HG02943 (cell line): Measurements from ENCODE around the gene PRAME.
"Not testable (repeated sequence)": the region's sequence is repeated elsewhere in the genome, so short reads cannot be mapped to it uniquely, and the experiment has no call there.

Experiments used
- ATAC-seq: cut with Tn5 transposase; IDR thresholded peaks from one replicate; pipeline ENCODE4 v1.9.1; 2021; ENCODE audit warnings: mild to moderate bottlenecking, low read depth, moderate library complexity; ENCODE audit not compliant: unreplicated experiment

Gene PRAME

GRCh38 chr22:22553735-22554586, 5.1 kb downstream of the PRAME start:
- ATAC-seq = no peak

- ATAC-seq = no peak
Observed at GRCh38 chr22:22553141-22553540, 5.9 kb downstream of the PRAME start.

- no peak for ATAC-seq
Observed at GRCh38 chr22:22552630-22553029, 6.4 kb downstream of the PRAME start.

GRCh38 chr22:22550789-22551434, 8.2 kb downstream of the PRAME start:
- ATAC-seq = no peak

GRCh38 chr22:22548910-22549309, 10.2 kb downstream of the PRAME start:
- ATAC-seq = no peak

- no peak for ATAC-seq
Observed at GRCh38 chr22:22548317-22548716, 10.7 kb downstream of the PRAME start.

- ATAC-seq = no peak
Observed at GRCh38 chr22:22547692-22548300, 11.3 kb downstream of the PRAME start.

- ATAC-seq = no peak
Observed at GRCh38 chr22:22547226-22547625, 11.8 kb downstream of the PRAME start.

GRCh38 chr22:22546490-22546889, 12.6 kb downstream of the PRAME start:
- no peak for ATAC-seq

- ATAC-seq = no peak
Observed at GRCh38 chr22:22545084-22545483, 14.0 kb downstream of the PRAME start.

- no peak for ATAC-seq
Observed at GRCh38 chr22:22538226-22538989, 20.7 kb downstream of the PRAME start.

- ATAC-seq = no peak
Observed at GRCh38 chr22:22536916-22537315, 22.1 kb downstream of the PRAME start.

GRCh38 chr22:22536515-22536914, 22.6 kb downstream of the PRAME start:
- ATAC-seq = no peak

- no peak for ATAC-seq
Observed at GRCh38 chr22:22535662-22536061, 23.4 kb downstream of the PRAME start.

- ATAC-seq = no peak
Observed at GRCh38 chr22:22534604-22535415, 24.3 kb downstream of the PRAME start.

GRCh38 chr22:22533863-22534262, 25.2 kb downstream of the PRAME start:
- no peak for ATAC-seq

- no peak for ATAC-seq
Observed at GRCh38 chr22:22533417-22533816, 25.6 kb downstream of the PRAME start.

- not testable (repeated sequence) for ATAC-seq
Observed at GRCh38 chr22:22532547-22533071, 26.5 kb downstream of the PRAME start.

- no peak for ATAC-seq
Observed at GRCh38 chr22:22531770-22532546, 27.1 kb downstream of the PRAME start.
